BE2C (cell line): ENCODE measurements around the gene ASCL2.

ENCODE experiments used
- DNase-seq: peaks from one replicate; pipeline ENCODE4 v3.0.0-alpha.2; 2020
- H3K27me3 ChIP-seq: fragments of 250-450 bp; sonication (Bioruptor Pico); 2 replicates; pipeline ENCODE4 v1.5.1; 2020; ENCODE audit warnings: mild to moderate bottlenecking
- H3K36me3 ChIP-seq: fragments of 250-450 bp; sonication (Bioruptor Pico); 2 replicates; pipeline ENCODE4 v1.5.1; 2020; ENCODE audit warnings: mild to moderate bottlenecking
- H3K4me1 ChIP-seq: fragments of 250-450 bp; sonication (Bioruptor Pico); 2 replicates; pipeline ENCODE4 v1.5.1; 2020
- H3K4me3 ChIP-seq: 2 replicates; pipeline ENCODE4 v1.5.1; 2011; ENCODE audit warnings: low read depth, low read length
- H3K9me3 ChIP-seq: fragments of 250-450 bp; sonication (Bioruptor Pico); 2 replicates; pipeline ENCODE4 v1.5.1; 2020
- TF ChIP-seq, protein P1 (sequence below): IDR thresholded peaks from 2 replicates; pipeline ENCODE4 v1.5.1; 2012; ENCODE audit warnings: mild to moderate bottlenecking, low read depth, low read length

Gene ASCL2

DNA sequence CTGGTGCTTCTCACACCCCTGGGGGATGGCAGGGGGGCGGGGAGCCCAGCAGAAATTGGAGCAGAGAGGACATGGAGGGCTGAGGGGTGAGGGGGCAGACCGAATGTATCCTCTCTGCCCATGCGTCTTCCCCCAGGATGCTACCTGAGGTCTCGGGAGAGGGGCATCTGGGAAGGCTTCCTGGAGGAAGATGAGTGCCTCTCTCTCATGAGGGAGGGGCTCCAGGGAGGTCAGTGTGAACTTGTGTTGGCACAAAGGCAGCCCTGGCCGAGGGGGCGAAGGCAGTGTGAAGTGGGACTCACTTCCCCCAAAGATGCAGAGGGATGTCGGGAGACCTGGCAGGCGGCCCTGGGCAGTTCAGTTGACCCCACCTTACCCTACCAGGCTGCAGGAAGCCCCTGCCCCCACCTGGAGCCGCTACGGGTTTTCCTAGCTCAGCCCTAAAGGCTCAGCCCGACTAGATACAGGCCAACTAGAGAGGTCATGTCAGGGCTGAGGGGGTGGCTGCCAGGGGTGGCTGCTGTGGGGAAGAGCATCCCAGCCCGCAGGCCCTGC, 10.4 kb downstream of the ASCL2 start:
- no peak for DNase-seq
- no peaks in the 10 kb centered on the region for H3K36me3 ChIP-seq
- TF ChIP-seq, protein P1, sequence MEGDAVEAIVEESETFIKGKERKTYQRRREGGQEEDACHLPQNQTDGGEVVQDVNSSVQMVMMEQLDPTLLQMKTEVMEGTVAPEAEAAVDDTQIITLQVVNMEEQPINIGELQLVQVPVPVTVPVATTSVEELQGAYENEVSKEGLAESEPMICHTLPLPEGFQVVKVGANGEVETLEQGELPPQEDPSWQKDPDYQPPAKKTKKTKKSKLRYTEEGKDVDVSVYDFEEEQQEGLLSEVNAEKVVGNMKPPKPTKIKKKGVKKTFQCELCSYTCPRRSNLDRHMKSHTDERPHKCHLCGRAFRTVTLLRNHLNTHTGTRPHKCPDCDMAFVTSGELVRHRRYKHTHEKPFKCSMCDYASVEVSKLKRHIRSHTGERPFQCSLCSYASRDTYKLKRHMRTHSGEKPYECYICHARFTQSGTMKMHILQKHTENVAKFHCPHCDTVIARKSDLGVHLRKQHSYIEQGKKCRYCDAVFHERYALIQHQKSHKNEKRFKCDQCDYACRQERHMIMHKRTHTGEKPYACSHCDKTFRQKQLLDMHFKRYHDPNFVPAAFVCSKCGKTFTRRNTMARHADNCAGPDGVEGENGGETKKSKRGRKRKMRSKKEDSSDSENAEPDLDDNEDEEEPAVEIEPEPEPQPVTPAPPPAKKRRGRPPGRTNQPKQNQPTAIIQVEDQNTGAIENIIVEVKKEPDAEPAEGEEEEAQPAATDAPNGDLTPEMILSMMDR = no peak
- no peak overlapping the region for H3K4me3 ChIP-seq
- H3K9me3 ChIP-seq = no peaks in the 10 kb centered on the region
- no peaks in the 10 kb centered on the region for H3K27me3 ChIP-seq
- H3K4me1 ChIP-seq = no peaks in the 10 kb centered on the region

DNA sequence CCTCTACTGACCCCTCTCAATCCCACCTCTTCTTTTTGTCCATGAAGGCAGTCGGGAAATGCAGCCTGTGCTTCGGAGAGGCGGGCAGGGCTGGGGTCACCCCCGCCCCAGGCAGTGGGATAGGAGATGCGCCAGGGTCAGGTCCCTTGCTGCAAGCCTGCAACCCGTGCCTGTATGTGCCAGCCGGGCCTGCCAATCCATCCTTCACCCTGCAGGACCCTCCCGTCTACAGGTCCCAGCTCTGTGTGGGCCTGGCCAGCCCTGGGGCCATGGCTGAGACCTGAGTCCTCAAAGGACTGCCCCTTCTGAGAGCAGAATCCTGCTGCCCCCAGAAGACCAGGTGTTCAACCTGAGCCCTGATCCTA, 10.9 kb downstream of the ASCL2 start:
- Histone ChIP-seq H3K4me1 (no peaks in the 10 kb centered on the region), H3K4me3 (no peak overlapping the region), H3K27me3 (no peaks in the 10 kb centered on the region), H3K9me3 (no peaks in the 10 kb centered on the region), H3K36me3 (no peaks in the 10 kb centered on the region)
- no peak for DNase-seq
- TF ChIP-seq, protein P1 = no peak

DNA sequence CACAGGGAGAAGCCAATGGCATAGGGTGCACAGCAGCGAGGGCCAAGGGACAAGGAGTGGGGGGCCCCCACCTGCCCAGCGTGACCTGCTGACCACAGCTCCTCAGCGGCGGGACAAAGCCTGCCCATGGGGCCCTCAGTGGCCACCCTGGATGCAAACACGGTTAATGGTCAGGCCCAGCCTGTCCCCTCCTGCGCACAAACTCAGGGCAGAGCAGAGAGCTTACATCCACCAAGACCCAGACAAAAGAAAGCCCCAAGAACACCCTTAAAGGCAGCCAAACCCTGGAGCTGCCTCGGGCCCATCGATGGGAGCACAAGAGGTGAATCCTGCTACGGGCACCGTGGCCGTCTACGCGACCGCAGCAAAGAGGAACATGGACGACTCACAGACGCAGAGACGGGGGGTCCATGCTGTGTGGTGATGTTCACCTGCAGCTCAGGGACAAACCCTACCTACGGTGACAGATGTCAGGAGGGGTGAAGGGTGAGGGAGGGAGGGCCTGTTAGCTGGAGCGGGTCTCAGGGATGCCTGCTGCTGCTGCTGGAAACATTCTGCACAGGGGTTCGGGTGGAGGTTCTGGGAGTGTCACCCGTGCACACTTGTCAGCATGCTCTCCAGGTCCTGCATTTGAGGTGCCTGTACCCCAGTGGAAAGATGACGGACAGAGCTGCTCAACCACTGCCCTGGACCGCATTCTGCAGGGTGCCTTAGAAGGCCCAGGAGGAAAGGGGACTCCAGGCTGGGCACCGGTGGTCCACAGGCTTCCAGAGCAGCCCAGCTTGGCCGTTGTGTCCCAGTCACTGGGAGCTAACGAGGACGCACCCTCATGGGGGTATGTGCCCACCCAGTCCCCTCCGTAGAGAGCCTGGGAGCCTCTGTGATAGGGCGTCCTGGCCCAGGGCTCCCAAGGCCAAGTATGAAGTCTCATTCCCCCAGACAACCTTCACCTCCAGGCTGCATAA, 11.6 kb downstream of the ASCL2 start:
- TF ChIP-seq, protein P1 = no peak
- Histone ChIP-seq H3K4me1 (no peaks in the 10 kb centered on the region), H3K9me3 (no peaks in the 10 kb centered on the region), H3K27me3 (no peaks in the 10 kb centered on the region), H3K36me3 (no peaks in the 10 kb centered on the region), H3K4me3 (no peak overlapping the region)
- DNase-seq = no peak

DNA sequence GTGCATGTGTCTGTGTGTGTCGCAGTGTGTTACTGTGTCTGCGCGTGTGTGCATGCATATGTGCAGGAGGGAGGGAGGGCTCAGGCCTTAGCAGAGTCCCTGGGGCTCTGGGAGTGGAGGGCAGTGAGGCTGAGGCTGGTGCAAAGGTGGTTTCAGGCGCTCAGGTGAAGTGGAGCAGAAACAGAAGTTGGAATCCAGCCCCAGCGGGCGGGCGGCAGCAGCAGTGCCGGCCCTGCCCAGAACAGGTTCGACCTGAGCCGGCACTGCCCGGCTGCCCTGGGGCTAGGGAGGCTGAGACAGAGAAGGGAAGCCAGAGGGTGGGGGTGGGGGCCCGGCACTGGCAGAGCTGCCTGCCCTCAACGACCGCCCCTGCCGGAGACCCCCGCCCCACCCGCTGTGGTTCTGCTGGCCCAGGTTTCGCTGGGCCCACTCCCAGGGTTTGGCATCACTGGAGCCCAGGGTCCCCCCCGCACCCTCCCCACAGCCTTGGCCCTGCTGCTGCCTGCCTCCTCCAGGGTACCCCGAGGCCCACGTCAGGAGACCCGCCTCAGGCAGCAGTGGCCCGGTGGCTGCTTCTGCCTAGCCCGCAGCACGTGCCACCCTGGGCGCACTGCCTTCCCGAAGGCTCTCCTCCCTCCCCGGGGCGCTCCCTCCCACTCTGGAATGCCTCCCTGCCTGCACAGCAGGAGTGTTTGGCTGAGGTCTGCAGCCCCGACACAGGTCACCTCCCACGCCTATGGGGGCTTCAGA, 13.3 kb downstream of the ASCL2 start:
- Histone ChIP-seq H3K4me1 (no peaks in the 10 kb centered on the region), H3K27me3 (no peaks in the 10 kb centered on the region), H3K9me3 (no peaks in the 10 kb centered on the region), H3K4me3 (no peak overlapping the region), H3K36me3 (no peaks in the 10 kb centered on the region)
- DNase-seq = no peak
- TF ChIP-seq, protein P1 = no peak

DNA sequence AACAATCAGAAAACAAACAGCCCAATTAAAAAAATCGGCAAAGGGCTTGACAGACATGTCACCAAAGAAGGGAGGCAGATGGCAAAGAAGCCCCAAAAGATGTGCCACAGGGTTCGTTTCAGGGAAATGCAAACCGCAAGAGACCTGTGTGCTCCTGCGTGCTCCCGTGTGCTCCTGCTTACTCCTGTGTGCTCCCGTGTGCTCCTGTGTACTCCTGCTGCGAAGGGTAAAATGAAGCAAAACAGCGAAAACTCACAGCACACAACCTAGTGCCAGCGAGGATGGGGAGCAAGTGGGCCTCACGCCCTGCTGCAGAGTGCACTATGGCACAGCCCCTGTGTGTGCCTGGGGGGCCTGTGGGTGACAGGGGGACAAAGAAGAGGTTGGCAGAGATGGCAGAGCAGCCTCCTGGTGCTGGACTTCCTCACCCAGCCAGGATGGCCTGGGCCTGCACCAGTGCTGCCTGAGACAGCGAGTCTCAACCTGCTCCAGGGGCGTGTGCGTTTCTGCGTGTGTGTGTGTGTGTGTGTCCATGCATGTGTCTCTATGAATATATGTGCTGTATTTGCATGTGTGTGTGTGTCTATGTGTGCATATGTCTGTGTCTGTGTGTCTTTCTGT, 14.0 kb downstream of the ASCL2 start:
- Histone ChIP-seq H3K4me1 (no peaks in the 10 kb centered on the region), H3K4me3 (no peak overlapping the region), H3K36me3 (no peaks in the 10 kb centered on the region), H3K9me3 (no peaks in the 10 kb centered on the region), H3K27me3 (no peaks in the 10 kb centered on the region)
- TF ChIP-seq, protein P1 = no peak
- no peak for DNase-seq
